Activated CD4-positive, alpha-beta T cell treated with anti-CD3 and anti-CD28 coated beads, Interleukin-10, Interleukin-2, amounts not matched to agents 100 ng/mL and 50 ng/mL, durations not matched to agents 16 hours and 8 hours (primary cell): Measurements from ENCODE around the gene HILPDA.
"Not testable (repeated sequence)": the region's sequence is repeated elsewhere in the genome, so short reads cannot be mapped to it uniquely, and the experiment has no call there.

Experiments
- DNase-seq: peaks from one replicate; pipeline ENCODE4 v3.0.0-alpha.2; 2020

The HILPDA gene

DNA sequence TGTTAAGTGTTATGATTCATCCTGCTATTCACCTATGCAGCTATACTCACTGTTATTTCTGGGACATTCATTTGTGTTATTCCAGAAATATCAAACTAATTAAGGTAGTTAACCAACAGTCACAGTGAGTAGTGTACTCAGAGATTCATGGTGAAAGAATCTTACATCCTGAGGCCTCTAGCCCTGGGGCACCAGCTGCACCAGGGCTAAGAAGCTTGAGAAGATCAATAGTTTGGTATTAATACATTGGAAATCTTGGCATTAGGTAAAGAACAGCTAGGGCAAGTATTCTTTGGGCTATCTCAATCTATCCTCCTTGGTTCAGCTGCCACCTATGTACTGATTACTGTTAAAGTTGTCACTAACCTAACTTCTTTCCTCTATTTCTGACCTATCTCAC lies 11.2 kb downstream of the HILPDA start:
- not testable (repeated sequence) for DNase-seq

DNA sequence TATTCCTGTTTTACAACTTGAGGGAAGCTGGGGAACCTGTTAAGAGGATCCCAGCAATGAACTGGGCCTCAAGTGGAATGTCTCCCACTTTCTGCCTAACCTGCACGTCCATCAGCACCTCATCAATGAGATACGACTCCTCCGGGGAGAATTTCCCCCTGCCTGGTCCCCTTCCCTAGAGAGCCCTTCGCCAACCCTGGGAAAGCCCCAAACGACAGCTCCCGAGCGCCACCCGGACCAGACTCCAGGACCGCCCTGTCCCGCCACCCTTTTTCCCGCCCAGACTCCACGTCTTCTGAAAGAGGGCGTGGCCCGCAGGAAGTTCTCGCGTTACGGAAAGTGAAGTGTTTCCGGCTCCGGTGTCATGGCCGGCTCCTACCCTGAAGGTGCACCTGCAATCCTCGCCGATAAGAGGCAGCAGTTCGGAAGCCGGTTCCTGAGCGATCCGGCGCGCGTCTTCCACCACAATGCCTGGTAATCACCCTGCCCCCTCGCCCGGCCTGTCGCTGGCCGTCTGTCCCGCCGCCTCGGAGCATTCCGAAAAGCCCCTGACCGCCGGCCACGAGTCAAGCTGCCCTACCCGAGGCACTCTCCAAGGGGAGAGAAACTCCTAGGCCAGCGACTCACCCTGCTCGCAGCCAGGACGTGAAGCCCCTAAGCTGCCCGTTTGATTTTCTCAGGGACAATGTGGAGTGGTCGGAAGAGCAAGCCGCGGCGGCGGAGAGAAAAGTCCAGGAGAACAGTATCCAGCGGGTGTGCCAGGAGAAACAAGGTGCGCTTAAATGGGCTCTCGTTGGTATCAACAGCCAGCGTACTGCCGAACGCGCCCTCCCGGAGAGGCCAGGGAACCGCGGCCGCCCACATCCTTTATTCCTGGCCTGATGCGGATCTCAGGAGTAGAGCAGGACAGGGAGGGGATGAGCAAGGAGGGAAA lies 21.0 kb downstream of the HILPDA start, which contains the start of gene METTL2B:
METTL2B (plus strand) TSS at position 347 of the 934 bp plus-strand sequence; CDS start at position 365, 18 bp downstream.
- peak; percentile 97 for DNase-seq

DNA sequence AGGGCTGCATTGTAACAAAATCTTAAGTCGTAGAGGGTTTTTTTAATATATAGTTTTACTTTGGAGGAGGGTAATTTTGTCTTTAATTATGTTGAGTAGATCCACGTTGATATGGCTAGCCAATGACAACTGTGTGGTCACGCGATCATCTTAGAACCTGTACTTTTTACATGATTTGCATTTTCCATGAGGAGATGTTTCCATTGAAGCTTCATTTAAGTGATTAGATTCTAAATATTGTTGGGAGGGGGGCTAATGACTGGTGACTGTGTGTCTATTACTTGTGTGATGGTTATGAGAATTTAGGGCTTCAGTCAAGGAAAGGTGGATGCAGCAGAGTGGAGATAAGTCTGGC lies 21.6 kb downstream of the HILPDA start:
- not testable (repeated sequence) for DNase-seq

GRCh38 chr7:128479082-128479481 lies 23.4 kb downstream of the HILPDA start:
- not testable (repeated sequence) for DNase-seq

DNA sequence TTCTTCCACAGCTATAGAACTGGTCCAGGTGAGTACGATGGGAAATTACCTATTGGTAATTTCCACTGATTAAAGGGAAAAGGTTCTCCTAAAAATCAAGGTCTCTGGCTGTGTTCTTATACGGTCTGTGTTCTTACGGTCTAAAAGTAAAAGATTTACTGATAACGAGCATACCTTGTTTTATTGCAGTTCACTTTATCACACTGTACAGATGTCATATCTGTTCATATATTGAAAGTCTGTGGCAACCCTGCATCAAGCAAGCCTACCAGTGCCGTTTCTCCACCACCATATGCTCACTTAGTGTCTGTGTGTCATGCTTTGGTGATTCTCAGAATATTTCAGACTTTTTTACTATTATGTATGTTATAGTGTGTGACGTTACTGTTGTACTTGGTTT lies 32.5 kb downstream of the HILPDA start:
- not testable (repeated sequence) for DNase-seq

DNA sequence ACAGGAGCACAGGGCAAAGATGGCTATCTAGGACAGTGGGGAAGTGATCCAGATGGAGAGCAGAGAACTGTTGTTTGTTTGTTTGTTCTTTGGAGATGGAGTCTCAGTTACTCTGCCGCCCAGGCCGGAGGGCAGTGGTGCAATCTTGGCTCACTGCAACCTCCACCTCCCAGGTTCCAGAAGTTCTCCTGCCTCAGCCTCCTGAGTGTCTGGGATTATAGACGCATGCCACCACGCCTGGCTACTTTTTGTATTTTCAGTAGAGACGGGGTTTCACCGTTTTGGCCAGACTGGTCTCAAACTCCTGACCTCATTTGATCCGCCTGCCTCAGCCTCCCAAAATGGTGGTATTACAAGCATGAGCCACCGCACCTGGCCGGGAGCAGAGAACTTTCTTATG lies 41.7 kb downstream of the HILPDA start:
- DNase-seq: no peak

DNA sequence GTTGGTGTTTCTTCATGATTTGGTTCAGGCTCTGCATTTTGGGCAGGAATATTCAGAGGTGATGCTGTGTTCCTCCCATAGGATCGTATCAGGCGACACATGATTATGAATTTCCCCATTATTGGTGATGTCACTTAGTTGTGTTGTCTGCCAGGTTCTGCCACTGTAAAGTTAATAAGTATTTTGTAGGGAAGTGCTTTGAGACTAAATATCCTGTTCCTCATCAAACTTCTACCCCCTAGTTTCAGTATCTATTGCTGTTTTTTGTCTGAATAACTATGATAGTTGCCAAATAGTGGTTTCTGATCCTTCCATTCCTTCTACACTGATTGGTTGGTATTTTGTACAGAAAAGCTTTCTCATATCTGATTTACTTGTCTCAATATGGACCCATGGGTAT lies 49.7 kb downstream of the HILPDA start:
- not testable (repeated sequence) for DNase-seq

DNA sequence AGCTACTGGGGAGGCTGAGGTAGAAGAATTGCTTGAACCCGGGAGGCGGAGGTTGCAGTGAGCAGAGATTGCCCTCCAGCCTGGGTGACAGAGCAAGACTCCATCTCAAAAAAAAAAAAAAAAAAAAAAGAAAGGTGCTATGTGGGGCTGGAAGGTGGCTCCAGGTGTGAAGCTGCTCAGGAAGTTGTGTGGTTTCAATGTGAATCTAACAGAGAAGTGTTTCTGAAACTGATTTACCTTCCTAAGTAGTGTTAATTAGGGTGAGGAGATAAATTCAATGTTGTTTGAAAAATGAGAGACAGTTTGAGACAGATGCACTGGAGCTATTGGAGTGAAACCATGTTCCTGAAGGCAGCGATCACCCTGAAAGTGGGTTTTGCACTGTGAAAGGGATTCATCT lies 51.1 kb downstream of the HILPDA start:
- peak; percentile 5 for DNase-seq

- DNase-seq: not testable (repeated sequence)
Measured at GRCh38 chr7:128507321-128507993, 51.8 kb downstream of the HILPDA start.
